ENCODE data around the gene TMEM150B.

GRCh38 chr19:55309448-55309847, 15.7 kb downstream of the TMEM150B start:
- TF ChIP-seq CTCF (IDR thresholded peaks at IDR 0.05): no peak
- no peak for TF ChIP-seq POLR2A (IDR thresholded peaks at IDR 0.05)
